Renal cortex interstitium (tissue), 11 donors: ENCODE data around the gene DSCAML1. TPM values are rescaled to one million over a fixed set of nuclear protein-coding genes. Genes with fewer than 3 reads are reported as not detected.
"Not testable (repeated sequence)": the region's sequence is repeated elsewhere in the genome, so short reads cannot be mapped to it uniquely, and the experiment has no call there.

Source experiments
- DNase-seq, 11 donors: peaks; one replicate each; pipeline ENCODE4 v3.0.0-alpha.2; 2013; ENCODE audit warnings: low read depth in 9 of 11, low spot score in 4 of 11; ENCODE audit errors: extremely low read depth in 1 of 11
- polyA plus RNA-seq, 3 donors: library from polyadenylated mRNA; unstranded; fragments of 120-200 nt; gene quantifications; one replicate each; pipeline ENCODE4 v1.2.1, GENCODE V29; 2013; ENCODE audit not compliant: insufficient read length in 3 of 3

The DSCAML1 gene
- polyA plus RNA-seq, 3 donors, result 2.7 to 4.4 (median 3.0) TPM

GRCh38 chr11:117410861-117411710, 385.9 kb downstream of the DSCAML1 start:
- no peak for DNase-seq

GRCh38 chr11:117410238-117410637, 386.8 kb downstream of the DSCAML1 start:
- no peak for DNase-seq

GRCh38 chr11:117409511-117409910, 387.5 kb downstream of the DSCAML1 start:
- no peak for DNase-seq

- DNase-seq, result no peak
These were observed 388.7 kb downstream of the DSCAML1 start for GRCh38 chr11:117408356-117408755.

GRCh38 chr11:117407016-117407415, 390.0 kb downstream of the DSCAML1 start:
- no peak for DNase-seq

- not testable (repeated sequence) for DNase-seq
These were observed 391.1 kb downstream of the DSCAML1 start for GRCh38 chr11:117405898-117406297.

GRCh38 chr11:117399100-117399840, 397.7 kb downstream of the DSCAML1 start:
- DNase-seq, result not testable (repeated sequence)

GRCh38 chr11:117398618-117399017, 398.4 kb downstream of the DSCAML1 start:
- not testable (repeated sequence) for DNase-seq

- DNase-seq, result no peak
These were observed 400.0 kb downstream of the DSCAML1 start for GRCh38 chr11:117396970-117397369.

- DNase-seq, result no peak
These were observed 401.5 kb downstream of the DSCAML1 start for GRCh38 chr11:117395476-117395875.

GRCh38 chr11:117394221-117394925, 402.6 kb downstream of the DSCAML1 start:
- DNase-seq, result no peak

GRCh38 chr11:117392979-117393378, 404.0 kb downstream of the DSCAML1 start:
- DNase-seq, result no peak

- no peak for DNase-seq
These were observed 404.9 kb downstream of the DSCAML1 start for GRCh38 chr11:117392001-117392690.

GRCh38 chr11:117391181-117391580, 405.8 kb downstream of the DSCAML1 start:
- no peak for DNase-seq

GRCh38 chr11:117390743-117391142, 406.3 kb downstream of the DSCAML1 start:
- DNase-seq, result no peak

GRCh38 chr11:117387992-117388755, 408.8 kb downstream of the DSCAML1 start:
- no peak for DNase-seq

GRCh38 chr11:117385906-117386305, 411.1 kb downstream of the DSCAML1 start:
- DNase-seq, result no peak

GRCh38 chr11:117385471-117385870, 411.5 kb downstream of the DSCAML1 start:
- no peak for DNase-seq
